Ovary (tissue), 3 donors: ENCODE data around the gene PRSS1.

Experiments
- CTCF ChIP-seq, 3 donors: fragments of 450-650 bp in 2 of 3; fragments of 200-600 bp in 1 of 3; IDR thresholded peaks; one replicate each; pipeline versions ENCODE4 v1.5.1 to v1.8.0; 2016 to 2022; ENCODE audit warnings: antibody characterized with exemption in 3 of 3, mild to moderate bottlenecking in 1 of 3
- EP300 ChIP-seq: sonication (generic); formaldehyde crosslinking; IDR thresholded peaks from one replicate; pipeline ENCODE4 v1.6.1; 2017; ENCODE audit warnings: antibody characterized with exemption
- POLR2A ChIP-seq: fragments of 450-650 bp; IDR thresholded peaks from one replicate; pipeline ENCODE4 v1.6.1; 2017; ENCODE audit warnings: antibody characterized with exemption, mild to moderate bottlenecking, moderate library complexity
- donor health status: DM: no; HTN: no; CAD: no.

GRCh38 chr7:142770661-142771352 is 21.5 kb downstream of the PRSS1 start, which contains the start of gene PRSS2:
- no peak for TF ChIP-seq CTCF (IDR thresholded peaks at IDR 0.05)
- TF ChIP-seq POLR2A, result no peak
- TF ChIP-seq EP300, result no peak
